SU-DHL-6 (cell line): ENCODE results near the gene LCK.
A peak's percentile ranks its signal among the peaks of the same experiment; 100 is the strongest.
"Not testable (repeated sequence)": the region's sequence is repeated elsewhere in the genome, so short reads cannot be mapped to it uniquely, and the experiment has no call there.

Source experiments
- H2AFZ ChIP-seq: fragments of 200-600 bp; sonication (generic); 2 replicates; pipeline ENCODE4 v1.6.1; 2014; ENCODE audit warnings: low read depth, mild to moderate bottlenecking, moderate library complexity, mixed read lengths, antibody characterized with exemption, low read length; ENCODE audit not compliant: severe bottlenecking
- H3F3A ChIP-seq: fragments of 200-600 bp; shearing (Covaris generic); 2 replicates; pipeline ENCODE4 v1.6.0; 2016; ENCODE audit warnings: antibody characterized with exemption, mild to moderate bottlenecking; ENCODE audit not compliant: insufficient read depth
- H3K27ac ChIP-seq: fragments of 200-600 bp; sonication (generic); 2 replicates; pipeline ENCODE4 v1.5.1; 2016; ENCODE audit warnings: low read depth, mild to moderate bottlenecking, low read length, moderate library complexity, mixed read lengths
- H3K27me3 ChIP-seq: fragments of 200-600 bp; sonication (generic), shearing (Covaris generic); 2 replicates; pipeline ENCODE4 v1.6.0; 2014; ENCODE audit warnings: mild to moderate bottlenecking, low read length
- H3K36me3 ChIP-seq: fragments of 200-600 bp; sonication (generic); 2 replicates; pipeline ENCODE4 v1.6.1; 2014; ENCODE audit warnings: mild to moderate bottlenecking, low read length, mixed read lengths
- H3K4me2 ChIP-seq: fragments of 300-600, 200-600 bp; shearing (Covaris generic), sonication (generic); 2 replicates; pipeline ENCODE4 v1.6.0; 2014; ENCODE audit warnings: low read length, low read depth, mild to moderate bottlenecking; ENCODE audit not compliant: poor library complexity, severe bottlenecking
- H3K4me3 ChIP-seq: fragments of 200-600 bp; sonication (generic); 2 replicates; pipeline ENCODE4 v1.5.1; 2014; ENCODE audit warnings: antibody characterized with exemption, low read length, mild to moderate bottlenecking, mixed read lengths; ENCODE audit not compliant: insufficient read depth, poor library complexity, severe bottlenecking
- H3K79me2 ChIP-seq: fragments of 200-600 bp; sonication (generic); 2 replicates; pipeline ENCODE4 v1.6.1; 2014; ENCODE audit warnings: mild to moderate bottlenecking, low read length, moderate library complexity; ENCODE audit not compliant: insufficient read depth
- H3K9ac ChIP-seq: fragments of 200-600 bp; sonication (generic); 2 replicates; pipeline ENCODE4 v1.7.0; 2014; ENCODE audit warnings: mild to moderate bottlenecking, low read length
- H3K9me2 ChIP-seq: fragments of 200-600 bp; sonication (generic); replicated peaks from 2 replicates; pipeline ENCODE4 v1.6.1; 2014; ENCODE audit warnings: low read length; ENCODE audit not compliant: insufficient read depth
- H3K9me3 ChIP-seq: fragments of 200-600 bp; sonication (generic); 2 replicates; pipeline ENCODE4 v1.6.1; 2014; ENCODE audit warnings: low read length, mixed read lengths; ENCODE audit not compliant: insufficient read depth
- H4K20me1 ChIP-seq: fragments of 200-600 bp; sonication (generic); 2 replicates; pipeline ENCODE4 v1.6.1; 2014; ENCODE audit warnings: low read depth, mild to moderate bottlenecking, antibody characterized with exemption, low read length, moderate library complexity, mixed read lengths
- EZH2phosphoT487 ChIP-seq: fragments of 200-600 bp; sonication (generic), shearing (Covaris generic); conservative IDR thresholded peaks from 2 replicates; pipeline ENCODE4 v1.6.1; 2018; ENCODE audit warnings: mild to moderate bottlenecking, antibody characterized with exemption, low read length, moderate library complexity, mixed read lengths
- TF ChIP-seq, protein P1 (sequence below): fragments of 200-600 bp; sonication (generic); IDR thresholded peaks from one replicate; pipeline ENCODE4 v1.5.1; 2017; ENCODE audit warnings: antibody characterized with exemption, mild to moderate bottlenecking, low read length, moderate library complexity; ENCODE audit not compliant: insufficient read depth, poor library complexity, severe bottlenecking

Gene LCK

DNA sequence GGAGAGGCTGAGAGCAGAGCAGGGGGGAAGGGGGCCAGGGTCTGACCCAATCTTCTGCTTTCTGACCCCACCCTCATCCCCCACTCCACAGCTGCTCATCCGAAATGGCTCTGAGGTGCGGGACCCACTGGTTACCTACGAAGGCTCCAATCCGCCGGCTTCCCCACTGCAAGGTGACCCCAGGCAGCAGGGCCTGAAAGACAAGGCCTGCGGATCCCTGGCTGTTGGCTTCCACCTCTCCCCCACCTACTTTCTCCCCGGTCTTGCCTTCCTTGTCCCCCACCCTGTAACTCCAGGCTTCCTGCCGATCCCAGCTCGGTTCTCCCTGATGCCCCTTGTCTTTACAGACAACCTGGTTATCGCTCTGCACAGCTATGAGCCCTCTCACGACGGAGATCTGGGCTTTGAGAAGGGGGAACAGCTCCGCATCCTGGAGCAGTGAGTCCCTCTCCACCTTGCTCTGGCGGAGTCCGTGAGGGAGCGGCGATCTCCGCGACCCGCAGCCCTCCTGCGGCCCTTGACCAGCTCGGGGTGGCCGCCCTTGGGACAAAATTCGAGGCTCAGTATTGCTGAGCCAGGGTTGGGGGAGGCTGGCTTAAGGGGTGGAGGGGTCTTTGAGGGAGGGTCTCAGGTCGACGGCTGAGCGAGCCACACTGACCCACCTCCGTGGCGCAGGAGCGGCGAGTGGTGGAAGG lies 23.7 kb downstream of the LCK start:
- H3K9me3 ChIP-seq, result no peaks in the 10 kb centered on the region
- H4K20me1 ChIP-seq, result no peaks in the 10 kb centered on the region
- peaks cover 12% of the 10 kb centered on the region for H3F3A ChIP-seq
- no peak overlapping the region for H2AFZ ChIP-seq
- peak overlapping the region; percentile 57 for H3K9ac ChIP-seq
- peak overlapping the region; percentile 42 for H3K4me3 ChIP-seq
- H3K79me2 ChIP-seq, result peaks cover 4% of the 10 kb centered on the region; the same call in 1 of the 2 replicates
- H3K27me3 ChIP-seq, result no peaks in the 10 kb centered on the region
- H3K27ac ChIP-seq, result peak overlapping the region; percentile 85
- no peak for TF ChIP-seq EZH2phosphoT487
- TF ChIP-seq, protein P1, sequence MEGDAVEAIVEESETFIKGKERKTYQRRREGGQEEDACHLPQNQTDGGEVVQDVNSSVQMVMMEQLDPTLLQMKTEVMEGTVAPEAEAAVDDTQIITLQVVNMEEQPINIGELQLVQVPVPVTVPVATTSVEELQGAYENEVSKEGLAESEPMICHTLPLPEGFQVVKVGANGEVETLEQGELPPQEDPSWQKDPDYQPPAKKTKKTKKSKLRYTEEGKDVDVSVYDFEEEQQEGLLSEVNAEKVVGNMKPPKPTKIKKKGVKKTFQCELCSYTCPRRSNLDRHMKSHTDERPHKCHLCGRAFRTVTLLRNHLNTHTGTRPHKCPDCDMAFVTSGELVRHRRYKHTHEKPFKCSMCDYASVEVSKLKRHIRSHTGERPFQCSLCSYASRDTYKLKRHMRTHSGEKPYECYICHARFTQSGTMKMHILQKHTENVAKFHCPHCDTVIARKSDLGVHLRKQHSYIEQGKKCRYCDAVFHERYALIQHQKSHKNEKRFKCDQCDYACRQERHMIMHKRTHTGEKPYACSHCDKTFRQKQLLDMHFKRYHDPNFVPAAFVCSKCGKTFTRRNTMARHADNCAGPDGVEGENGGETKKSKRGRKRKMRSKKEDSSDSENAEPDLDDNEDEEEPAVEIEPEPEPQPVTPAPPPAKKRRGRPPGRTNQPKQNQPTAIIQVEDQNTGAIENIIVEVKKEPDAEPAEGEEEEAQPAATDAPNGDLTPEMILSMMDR, result no peak
- H3K9me2 ChIP-seq, result no peaks in the 10 kb centered on the region
- H3K36me3 ChIP-seq, result peaks cover under 1% of the 10 kb centered on the region; the same call in 1 of the 2 replicates
- peak overlapping the region; percentile 75 for H3K4me2 ChIP-seq

DNA sequence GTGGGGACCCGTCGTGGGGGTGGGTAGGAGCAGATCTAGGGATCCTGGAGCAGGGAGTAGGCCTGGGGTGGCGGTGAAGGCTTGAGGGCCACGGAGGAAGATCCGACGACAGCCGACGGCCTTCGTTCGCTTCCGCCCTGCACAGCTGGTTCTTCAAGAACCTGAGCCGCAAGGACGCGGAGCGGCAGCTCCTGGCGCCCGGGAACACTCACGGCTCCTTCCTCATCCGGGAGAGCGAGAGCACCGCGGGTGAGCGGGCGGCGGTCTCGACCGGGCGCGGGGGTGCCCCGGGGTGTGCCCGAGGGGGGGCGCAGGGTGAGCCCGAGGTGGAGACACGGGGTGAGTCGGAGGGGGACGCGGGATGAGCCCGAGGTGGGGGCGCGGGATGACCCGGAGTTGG lies 24.4 kb downstream of the LCK start:
- H3F3A ChIP-seq, result peaks cover 10% of the 10 kb centered on the region
- no peaks in the 10 kb centered on the region for H3K27me3 ChIP-seq
- H3K9me2 ChIP-seq, result no peaks in the 10 kb centered on the region
- TF ChIP-seq EZH2phosphoT487, result no peak
- TF ChIP-seq, protein P1, result no peak
- no peaks in the 10 kb centered on the region for H4K20me1 ChIP-seq
- no peaks in the 10 kb centered on the region for H3K9me3 ChIP-seq
- H3K36me3 ChIP-seq, result peaks cover 4% of the 10 kb centered on the region; the same call in 1 of the 2 replicates
- no peak overlapping the region for H3K4me2 ChIP-seq
- no peak overlapping the region for H3K9ac ChIP-seq
- H3K4me3 ChIP-seq, result no peak overlapping the region
- H2AFZ ChIP-seq, result no peak overlapping the region
- H3K79me2 ChIP-seq, result peaks cover 4% of the 10 kb centered on the region; the same call in 1 of the 2 replicates
- no peak overlapping the region for H3K27ac ChIP-seq

- H3K4me3 ChIP-seq, result no peak overlapping the region
- H3K9me3 ChIP-seq, result no peaks in the 10 kb centered on the region
- no peaks in the 10 kb centered on the region for H3K27me3 ChIP-seq
- H3K36me3 ChIP-seq, result peaks cover 4% of the 10 kb centered on the region; the same call in 1 of the 2 replicates
- H3F3A ChIP-seq, result peaks cover 9% of the 10 kb centered on the region
- no peak for TF ChIP-seq EZH2phosphoT487
- TF ChIP-seq, protein P1, result no peak
- no peaks in the 10 kb centered on the region for H3K9me2 ChIP-seq
- no peak overlapping the region for H3K4me2 ChIP-seq
- no peak overlapping the region for H3K9ac ChIP-seq
- no peak overlapping the region for H3K27ac ChIP-seq
- no peaks in the 10 kb centered on the region for H4K20me1 ChIP-seq
- peaks cover 4% of the 10 kb centered on the region; the same call in 1 of the 2 replicates for H3K79me2 ChIP-seq
- no peak overlapping the region for H2AFZ ChIP-seq
Observed at GRCh38 chr1:32276032-32276782, 25.1 kb downstream of the LCK start.

- H3K9me3 ChIP-seq, H4K20me1 ChIP-seq, H3K4me2 ChIP-seq, H3K4me3 ChIP-seq, H2AFZ ChIP-seq, H3K27ac ChIP-seq, H3K36me3 ChIP-seq, H3K9me2 ChIP-seq, H3K79me2 ChIP-seq, H3K9ac ChIP-seq, H3K27me3 ChIP-seq: not testable (repeated sequence)
- H3F3A ChIP-seq, result peaks cover 12% of the 10 kb centered on the region
Observed at GRCh38 chr1:32284777-32285176, 33.7 kb downstream of the LCK start.
